HL-60 (cell line): ENCODE results near the gene TRH.

ENCODE experiments used
- GABPA ChIP-seq: IDR thresholded peaks from 2 replicates; pipeline ENCODE4 v1.6.1; 2012; ENCODE audit warnings: low read depth
- POLR2AphosphoS5 ChIP-seq: IDR thresholded peaks from 2 replicates; pipeline ENCODE4 v1.6.1; 2012; ENCODE audit warnings: low read depth
- SPI1 ChIP-seq: IDR thresholded peaks from 2 replicates; pipeline ENCODE4 v1.6.1; 2012; ENCODE audit warnings: low read depth, mild to moderate bottlenecking, borderline replicate concordance
- TF ChIP-seq, protein P1 (sequence below): IDR thresholded peaks from one replicate; pipeline ENCODE4 v1.5.1; 2011; ENCODE audit warnings: low read length, control low read depth, inconsistent platforms; ENCODE audit not compliant: insufficient read depth
- TF ChIP-seq, protein P2 (sequence below): IDR thresholded peaks from 2 replicates; pipeline ENCODE4 v1.6.1; 2012; ENCODE audit warnings: low read depth; ENCODE audit not compliant: insufficient replicate concordance

DNA sequence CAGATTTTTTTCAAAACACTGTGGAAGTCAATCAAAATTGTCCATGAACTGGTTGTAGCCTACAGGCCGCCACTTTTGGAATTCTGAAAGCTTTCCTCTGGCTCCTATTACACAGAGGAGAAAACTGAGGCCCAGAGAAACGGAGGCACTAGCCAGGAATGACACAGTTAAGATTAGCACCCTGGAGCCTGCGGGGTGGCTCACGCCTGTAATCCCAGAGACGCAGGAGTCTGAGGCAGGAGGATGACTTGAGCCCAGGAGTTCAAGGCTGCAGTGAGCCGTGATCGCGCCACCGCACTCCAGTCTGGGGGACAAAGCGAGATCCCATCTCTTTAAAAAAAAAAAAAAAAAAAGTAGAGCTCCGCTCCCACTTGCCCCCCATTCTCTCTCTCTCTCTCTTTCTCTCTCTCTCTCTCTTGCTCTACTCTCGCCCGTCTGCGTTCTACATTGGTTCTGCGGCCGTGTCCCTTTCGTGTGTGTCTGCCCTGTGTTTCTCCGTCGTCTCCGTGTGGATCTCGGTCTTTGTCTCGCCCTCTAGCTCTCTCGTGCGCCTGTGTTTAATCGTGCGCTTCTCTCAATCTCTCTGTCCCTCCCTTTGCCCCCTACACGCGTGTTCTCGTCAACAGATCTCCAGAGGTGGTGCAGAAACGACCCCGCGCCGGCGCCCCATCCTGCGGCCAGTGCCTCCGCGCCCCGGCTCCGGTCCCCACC is 512 bp upstream of the TRH start:
- TF ChIP-seq, protein P1, sequence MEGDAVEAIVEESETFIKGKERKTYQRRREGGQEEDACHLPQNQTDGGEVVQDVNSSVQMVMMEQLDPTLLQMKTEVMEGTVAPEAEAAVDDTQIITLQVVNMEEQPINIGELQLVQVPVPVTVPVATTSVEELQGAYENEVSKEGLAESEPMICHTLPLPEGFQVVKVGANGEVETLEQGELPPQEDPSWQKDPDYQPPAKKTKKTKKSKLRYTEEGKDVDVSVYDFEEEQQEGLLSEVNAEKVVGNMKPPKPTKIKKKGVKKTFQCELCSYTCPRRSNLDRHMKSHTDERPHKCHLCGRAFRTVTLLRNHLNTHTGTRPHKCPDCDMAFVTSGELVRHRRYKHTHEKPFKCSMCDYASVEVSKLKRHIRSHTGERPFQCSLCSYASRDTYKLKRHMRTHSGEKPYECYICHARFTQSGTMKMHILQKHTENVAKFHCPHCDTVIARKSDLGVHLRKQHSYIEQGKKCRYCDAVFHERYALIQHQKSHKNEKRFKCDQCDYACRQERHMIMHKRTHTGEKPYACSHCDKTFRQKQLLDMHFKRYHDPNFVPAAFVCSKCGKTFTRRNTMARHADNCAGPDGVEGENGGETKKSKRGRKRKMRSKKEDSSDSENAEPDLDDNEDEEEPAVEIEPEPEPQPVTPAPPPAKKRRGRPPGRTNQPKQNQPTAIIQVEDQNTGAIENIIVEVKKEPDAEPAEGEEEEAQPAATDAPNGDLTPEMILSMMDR: no peak
- TF ChIP-seq POLR2AphosphoS5 (no peak), GABPA (no peak), SPI1 (no peak)
- TF ChIP-seq, protein P2, sequence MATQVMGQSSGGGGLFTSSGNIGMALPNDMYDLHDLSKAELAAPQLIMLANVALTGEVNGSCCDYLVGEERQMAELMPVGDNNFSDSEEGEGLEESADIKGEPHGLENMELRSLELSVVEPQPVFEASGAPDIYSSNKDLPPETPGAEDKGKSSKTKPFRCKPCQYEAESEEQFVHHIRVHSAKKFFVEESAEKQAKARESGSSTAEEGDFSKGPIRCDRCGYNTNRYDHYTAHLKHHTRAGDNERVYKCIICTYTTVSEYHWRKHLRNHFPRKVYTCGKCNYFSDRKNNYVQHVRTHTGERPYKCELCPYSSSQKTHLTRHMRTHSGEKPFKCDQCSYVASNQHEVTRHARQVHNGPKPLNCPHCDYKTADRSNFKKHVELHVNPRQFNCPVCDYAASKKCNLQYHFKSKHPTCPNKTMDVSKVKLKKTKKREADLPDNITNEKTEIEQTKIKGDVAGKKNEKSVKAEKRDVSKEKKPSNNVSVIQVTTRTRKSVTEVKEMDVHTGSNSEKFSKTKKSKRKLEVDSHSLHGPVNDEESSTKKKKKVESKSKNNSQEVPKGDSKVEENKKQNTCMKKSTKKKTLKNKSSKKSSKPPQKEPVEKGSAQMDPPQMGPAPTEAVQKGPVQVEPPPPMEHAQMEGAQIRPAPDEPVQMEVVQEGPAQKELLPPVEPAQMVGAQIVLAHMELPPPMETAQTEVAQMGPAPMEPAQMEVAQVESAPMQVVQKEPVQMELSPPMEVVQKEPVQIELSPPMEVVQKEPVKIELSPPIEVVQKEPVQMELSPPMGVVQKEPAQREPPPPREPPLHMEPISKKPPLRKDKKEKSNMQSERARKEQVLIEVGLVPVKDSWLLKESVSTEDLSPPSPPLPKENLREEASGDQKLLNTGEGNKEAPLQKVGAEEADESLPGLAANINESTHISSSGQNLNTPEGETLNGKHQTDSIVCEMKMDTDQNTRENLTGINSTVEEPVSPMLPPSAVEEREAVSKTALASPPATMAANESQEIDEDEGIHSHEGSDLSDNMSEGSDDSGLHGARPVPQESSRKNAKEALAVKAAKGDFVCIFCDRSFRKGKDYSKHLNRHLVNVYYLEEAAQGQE: no peak
